HEK293 (cell line): Measurements from ENCODE around the gene TMEM176B.

ENCODE experiments used
- CTCF ChIA-PET: fragments of 350-600 bp; formaldehyde crosslinking; extraction: SDS; loops from one replicate; lab custom pipeline; 2021; ENCODE audit warnings: antibody characterized with exemption; lab: Yijun Ruan, JAX
- POLR2A ChIA-PET: fragments of 300-600 bp; formaldehyde crosslinking; extraction: SDS; loops from one replicate; lab custom pipeline; 2020; ENCODE audit warnings: antibody characterized with exemption, inconsistent platforms; lab: Yijun Ruan, JAX
- H3K27ac ChIP-seq: fragments of 200-500 bp; sonication (Bioruptor generic); 2 replicates; pipeline ENCODE4 v1.5.1; 2014; ENCODE audit warnings: low read depth, low read length, control low read depth, inconsistent platforms; ENCODE audit errors: extremely low read depth
- H3K36me3 ChIP-seq, 2 experiments: fragments of 200-500 bp in 1 of 2; sonication (Bioruptor generic) in 1 of 2; 1 replicate in 1 of 2; 2 replicates in 1 of 2; pipeline ENCODE4 v1.5.1; 2014 to 2017; ENCODE audit warnings: inconsistent platforms in 2 of 2, low read length in 2 of 2; ENCODE audit not compliant: control insufficient read depth in 2 of 2, insufficient read depth in 1 of 2
- H3K4me1 ChIP-seq: fragments of 200-500 bp; sonication (Bioruptor generic); 2 replicates; pipeline ENCODE4 v1.5.1; 2014; ENCODE audit warnings: mild to moderate bottlenecking, low read length, inconsistent platforms; ENCODE audit not compliant: control insufficient read depth, insufficient read depth
- H3K4me3 ChIP-seq: 2 replicates; pipeline ENCODE4 v1.5.1; 2011; ENCODE audit warnings: low read depth, mild to moderate bottlenecking, control low read depth, low read length, moderate library complexity
- H3K9me3 ChIP-seq: fragments of 200-500 bp; sonication (Bioruptor generic); 2 replicates; pipeline ENCODE4 v1.5.1; 2014; ENCODE audit warnings: low read depth, low read length, inconsistent platforms; ENCODE audit not compliant: control insufficient read depth, insufficient read depth
- BCL11B ChIP-seq: fragments of 450-650 bp; formaldehyde crosslinking; IDR thresholded peaks from 2 replicates; pipeline ENCODE4 v1.5.1; 2016; ENCODE audit warnings: low read depth, missing biosample characterization, missing genetic modification characterization
- GLIS1 ChIP-seq: fragments of 450-650 bp; formaldehyde crosslinking; IDR thresholded peaks from 2 replicates; pipeline ENCODE4 v1.5.1; 2016; ENCODE audit warnings: missing biosample characterization, missing genetic modification characterization
- HOXA7 ChIP-seq: sonication (generic); formaldehyde crosslinking; IDR thresholded peaks from 2 replicates; pipeline ENCODE4 v1.8.1; 2022; ENCODE audit warnings: missing genetic modification reagents, borderline replicate concordance
- HOXD13 ChIP-seq: sonication (generic); formaldehyde crosslinking; IDR thresholded peaks from 2 replicates; pipeline ENCODE4 v1.8.0; 2022; ENCODE audit warnings: missing genetic modification reagents, borderline replicate concordance
- KLF16 ChIP-seq: fragments of 450-650 bp; formaldehyde crosslinking; IDR thresholded peaks from 2 replicates; pipeline ENCODE4 v1.5.1; 2017; ENCODE audit warnings: missing biosample characterization, missing genetic modification characterization
- PRDM10 ChIP-seq: fragments of 450-650 bp; formaldehyde crosslinking; IDR thresholded peaks from 2 replicates; pipeline ENCODE4 v1.5.1; 2016; ENCODE audit warnings: missing biosample characterization, missing genetic modification characterization
- ZBTB6 ChIP-seq: fragments of 450-650 bp; formaldehyde crosslinking; IDR thresholded peaks from 2 replicates; pipeline ENCODE4 v1.5.1; 2017; ENCODE audit warnings: missing biosample characterization, missing genetic modification characterization
- ZFHX2 ChIP-seq: fragments of 450-650 bp; formaldehyde crosslinking; conservative IDR thresholded peaks from 2 replicates; pipeline ENCODE4 v1.5.1; 2016; ENCODE audit warnings: missing biosample characterization, missing genetic modification characterization
- ZNF157 ChIP-seq: fragments of 450-650 bp; formaldehyde crosslinking; IDR thresholded peaks from 2 replicates; pipeline ENCODE4 v1.5.1; 2016; ENCODE audit warnings: missing biosample characterization, missing genetic modification characterization
- ZNF239 ChIP-seq: fragments of 450-650 bp; formaldehyde crosslinking; IDR thresholded peaks from 2 replicates; pipeline ENCODE4 v1.5.1; 2016; ENCODE audit warnings: missing biosample characterization, missing genetic modification characterization
- ZNF423 ChIP-seq: fragments of 450-650 bp; formaldehyde crosslinking; IDR thresholded peaks from 2 replicates; pipeline ENCODE4 v1.5.1; 2016; ENCODE audit warnings: missing biosample characterization, missing genetic modification characterization
- ZNF501 ChIP-seq: fragments of 450-650 bp; formaldehyde crosslinking; IDR thresholded peaks from 2 replicates; pipeline ENCODE4 v1.5.1; 2016; ENCODE audit warnings: missing biosample characterization, missing genetic modification characterization
- ZNF548 ChIP-seq: fragments of 450-650 bp; formaldehyde crosslinking; IDR thresholded peaks from 2 replicates; pipeline ENCODE4 v1.5.1; 2016; ENCODE audit warnings: missing biosample characterization, missing genetic modification characterization
- ZNF571 ChIP-seq: fragments of 450-650 bp; formaldehyde crosslinking; IDR thresholded peaks from 2 replicates; pipeline ENCODE4 v1.5.0; 2017; ENCODE audit warnings: missing biosample characterization, missing genetic modification characterization
- ZNF585B ChIP-seq: fragments of 450-650 bp; formaldehyde crosslinking; IDR thresholded peaks from 2 replicates; pipeline ENCODE4 v1.5.1; 2016; ENCODE audit warnings: missing biosample characterization, missing genetic modification characterization
- ZNF654 ChIP-seq: fragments of 450-650 bp; formaldehyde crosslinking; IDR thresholded peaks from 2 replicates; pipeline ENCODE4 v1.5.1; 2016; ENCODE audit warnings: low read depth, missing biosample characterization, missing genetic modification characterization
- ZNF658 ChIP-seq: fragments of 450-650 bp; formaldehyde crosslinking; IDR thresholded peaks from 2 replicates; pipeline ENCODE4; 2016; ENCODE audit warnings: missing biosample characterization, missing genetic modification characterization
- ZNF660 ChIP-seq: fragments of 450-650 bp; IDR thresholded peaks from 2 replicates; pipeline ENCODE4 v1.5.1; 2018; ENCODE audit warnings: missing biosample characterization, mild to moderate bottlenecking, missing genetic modification characterization
- ZNF677 ChIP-seq: fragments of 450-650 bp; IDR thresholded peaks from 2 replicates; pipeline ENCODE4 v1.5.0; 2018; ENCODE audit warnings: missing biosample characterization, mild to moderate bottlenecking, missing genetic modification characterization, moderate library complexity
- TF ChIP-seq, protein P1 (sequence below): fragments of 450-650 bp; formaldehyde crosslinking; IDR thresholded peaks from 2 replicates; pipeline ENCODE4 v1.5.1; 2016; ENCODE audit warnings: missing biosample characterization, missing genetic modification characterization
- TF ChIP-seq, protein P2 (sequence below): fragments of 450-650 bp; formaldehyde crosslinking; IDR thresholded peaks from 2 replicates; pipeline ENCODE4 v1.5.1; 2016; ENCODE audit warnings: missing biosample characterization, missing genetic modification characterization
- TF ChIP-seq, protein P3 (sequence below): fragments of 450-650 bp; formaldehyde crosslinking; IDR thresholded peaks from 2 replicates; pipeline ENCODE4 v1.5.1; 2016; ENCODE audit warnings: missing biosample characterization, missing genetic modification characterization

The TMEM176B gene

DNA sequence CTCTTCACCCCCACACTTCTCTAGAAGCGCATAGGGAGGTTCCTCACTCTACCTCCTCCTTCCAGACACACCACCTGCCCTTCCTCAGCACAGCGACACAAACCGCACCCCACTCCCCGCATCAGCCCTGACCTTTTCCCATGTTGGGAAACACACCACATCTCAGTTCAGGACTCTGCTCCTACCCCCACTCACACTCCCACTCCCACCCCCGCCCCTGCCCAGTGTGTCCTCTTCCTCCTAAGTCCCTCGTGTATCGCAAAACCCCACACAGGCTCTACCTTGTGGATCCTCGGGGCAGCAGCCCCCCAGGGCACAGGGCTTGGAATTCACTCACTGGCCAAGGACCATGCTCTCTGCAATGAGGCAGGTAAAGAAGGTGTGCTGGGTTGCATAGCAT is 47.9 kb upstream of the TMEM176B start (continued):
- TF ChIP-seq ZNF548 (no peak), GLIS1 (tag by site-specific recombination) (no peak), ZNF658 (tag by site-specific recombination) (no peak), PRDM10 (tag by site-specific recombination) (no peak), HOXA7 (CRISPR knock-in tag) (no peak), BCL11B (tag by site-specific recombination) (no peak), ZNF501 (tag by site-specific recombination) (no peak), ZFHX2 (tag by site-specific recombination) (0 out of 2 replicates have a peak, but pooled peaks have one; percentile 14)
- TF ChIP-seq, protein P1, sequence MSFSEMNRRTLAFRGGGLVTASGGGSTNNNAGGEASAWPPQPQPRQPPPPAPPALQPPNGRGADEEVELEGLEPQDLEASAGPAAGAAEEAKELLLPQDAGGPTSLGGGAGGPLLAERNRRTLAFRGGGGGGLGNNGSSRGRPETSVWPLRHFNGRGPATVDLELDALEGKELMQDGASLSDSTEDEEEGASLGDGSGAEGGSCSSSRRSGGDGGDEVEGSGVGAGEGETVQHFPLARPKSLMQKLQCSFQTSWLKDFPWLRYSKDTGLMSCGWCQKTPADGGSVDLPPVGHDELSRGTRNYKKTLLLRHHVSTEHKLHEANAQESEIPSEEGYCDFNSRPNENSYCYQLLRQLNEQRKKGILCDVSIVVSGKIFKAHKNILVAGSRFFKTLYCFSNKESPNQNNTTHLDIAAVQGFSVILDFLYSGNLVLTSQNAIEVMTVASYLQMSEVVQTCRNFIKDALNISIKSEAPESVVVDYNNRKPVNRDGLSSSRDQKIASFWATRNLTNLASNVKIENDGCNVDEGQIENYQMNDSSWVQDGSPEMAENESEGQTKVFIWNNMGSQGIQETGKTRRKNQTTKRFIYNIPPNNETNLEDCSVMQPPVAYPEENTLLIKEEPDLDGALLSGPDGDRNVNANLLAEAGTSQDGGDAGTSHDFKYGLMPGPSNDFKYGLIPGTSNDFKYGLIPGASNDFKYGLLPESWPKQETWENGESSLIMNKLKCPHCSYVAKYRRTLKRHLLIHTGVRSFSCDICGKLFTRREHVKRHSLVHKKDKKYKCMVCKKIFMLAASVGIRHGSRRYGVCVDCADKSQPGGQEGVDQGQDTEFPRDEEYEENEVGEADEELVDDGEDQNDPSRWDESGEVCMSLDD = no peak
- TF ChIP-seq, protein P2, sequence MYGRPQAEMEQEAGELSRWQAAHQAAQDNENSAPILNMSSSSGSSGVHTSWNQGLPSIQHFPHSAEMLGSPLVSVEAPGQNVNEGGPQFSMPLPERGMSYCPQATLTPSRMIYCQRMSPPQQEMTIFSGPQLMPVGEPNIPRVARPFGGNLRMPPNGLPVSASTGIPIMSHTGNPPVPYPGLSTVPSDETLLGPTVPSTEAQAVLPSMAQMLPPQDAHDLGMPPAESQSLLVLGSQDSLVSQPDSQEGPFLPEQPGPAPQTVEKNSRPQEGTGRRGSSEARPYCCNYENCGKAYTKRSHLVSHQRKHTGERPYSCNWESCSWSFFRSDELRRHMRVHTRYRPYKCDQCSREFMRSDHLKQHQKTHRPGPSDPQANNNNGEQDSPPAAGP (tag by site-specific recombination) = no peak

GRCh38 chr7:150847536-150847935 is 47.4 kb upstream of the TMEM176B start:
- Histone ChIP-seq H3K4me1 (no peaks in the 10 kb centered on the region), H3K36me3 (no peaks in the 10 kb centered on the region), H3K27ac (no peak overlapping the region), H3K4me3 (no peak overlapping the region), H3K9me3 (no peaks in the 10 kb centered on the region)
- TF ChIP-seq ZNF571 (no peak), ZNF677 (tag by site-specific recombination) (no peak), BCL11B (tag by site-specific recombination) (no peak)
- ChIA-PET CTCF (no interaction called here), POLR2A (no interaction called here)

- CTCF ChIA-PET = no interaction called here
- POLR2A ChIA-PET = no interaction called here
- no peaks in the 10 kb centered on the region for H3K4me1 ChIP-seq
- no peak overlapping the region for H3K4me3 ChIP-seq
- no peaks in the 10 kb centered on the region for H3K9me3 ChIP-seq
- no peaks in the 10 kb centered on the region for H3K36me3 ChIP-seq
- H3K27ac ChIP-seq = no peak overlapping the region
- TF ChIP-seq ZNF585B (tag by site-specific recombination) (no peak), ZNF423 (tag by site-specific recombination) (no peak), KLF16 (no peak), ZNF654 (tag by site-specific recombination) (no peak), ZNF157 (tag by site-specific recombination) (no peak), ZNF660 (tag by site-specific recombination) (no peak), ZNF239 (tag by site-specific recombination) (no peak), ZBTB6 (no peak), HOXD13 (CRISPR knock-in tag) (no peak)
- TF ChIP-seq, protein P3, sequence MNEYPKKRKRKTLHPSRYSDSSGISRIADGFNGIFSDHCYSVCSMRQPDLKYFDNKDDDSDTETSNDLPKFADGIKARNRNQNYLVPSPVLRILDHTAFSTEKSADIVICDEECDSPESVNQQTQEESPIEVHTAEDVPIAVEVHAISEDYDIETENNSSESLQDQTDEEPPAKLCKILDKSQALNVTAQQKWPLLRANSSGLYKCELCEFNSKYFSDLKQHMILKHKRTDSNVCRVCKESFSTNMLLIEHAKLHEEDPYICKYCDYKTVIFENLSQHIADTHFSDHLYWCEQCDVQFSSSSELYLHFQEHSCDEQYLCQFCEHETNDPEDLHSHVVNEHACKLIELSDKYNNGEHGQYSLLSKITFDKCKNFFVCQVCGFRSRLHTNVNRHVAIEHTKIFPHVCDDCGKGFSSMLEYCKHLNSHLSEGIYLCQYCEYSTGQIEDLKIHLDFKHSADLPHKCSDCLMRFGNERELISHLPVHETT (tag by site-specific recombination) = no peak
Measured at GRCh38 chr7:150846291-150847115, 46.3 kb upstream of the TMEM176B start.
